Endothelial cell of umbilical vein (primary cell): Measurements from ENCODE around the gene RPS6KA5. TPM values are rescaled to one million over a fixed set of nuclear protein-coding genes. Genes with fewer than 3 reads are reported as not detected.

Source experiments
- BruUV-seq: library from RNA; stranded (reverse); fragments of 400-500 nt; replicated peaks from 2 replicates; lab custom pipeline; 2021; lab: Mats Ljungman, UMichigan
- CTCF ChIA-PET: fragments of 300-600, 350-600 bp; sonication (Branson Sonifier 250); formaldehyde crosslinking; loops from one replicate; lab custom pipeline; 2021; ENCODE audit warnings: antibody characterized with exemption, inconsistent platforms; lab: Charles Lee
- POLR2A ChIA-PET: fragments of 300-600, 350-600 bp; sonication (Branson Sonifier 250); formaldehyde crosslinking; loops from one replicate; lab custom pipeline; 2021; ENCODE audit warnings: antibody characterized with exemption, inconsistent platforms; lab: Charles Lee
- DNase-seq: peaks from one replicate; pipeline ENCODE4 v3.0.0-alpha.2; 2011; ENCODE audit warnings: low read depth, low spot score
- FAIRE-seq: peaks from 2 replicates; lab custom pipeline; 2011; peaks lifted over from hg19 to GRCh38; lab: Jason Lieb, UNC
- H2AFZ ChIP-seq: 2 replicates; pipeline ENCODE4 v1.6.0; 2012; ENCODE audit warnings: low read depth, low read length, control low read depth, inconsistent platforms
- H3K27ac ChIP-seq: 2 replicates; pipeline ENCODE4 v1.5.1; 2011; ENCODE audit warnings: low read depth, mild to moderate bottlenecking, control low read depth, low read length, moderate library complexity; ENCODE audit not compliant: insufficient read depth
- H3K27me3 ChIP-seq, 2 experiments: 2 replicates each; pipeline versions ENCODE4 v1.6.0 to v1.6.1; 2011; ENCODE audit warnings: low read length in 2 of 2, mixed read lengths in 1 of 2; ENCODE audit not compliant: control insufficient read depth in 2 of 2, insufficient read depth in 2 of 2
- H3K36me3 ChIP-seq, 2 experiments: 2 replicates in 1 of 2; 3 replicates in 1 of 2; pipeline ENCODE4 v1.5.1; 2011; ENCODE audit warnings: low read length in 2 of 2, mild to moderate bottlenecking in 1 of 2, moderate library complexity in 1 of 2; ENCODE audit not compliant: control insufficient read depth in 2 of 2, insufficient read depth in 2 of 2; ENCODE audit errors: extremely low read depth in 1 of 2
- H3K4me1 ChIP-seq: 3 replicates; pipeline ENCODE4 v1.5.1; 2011; ENCODE audit warnings: mild to moderate bottlenecking, low read length; ENCODE audit not compliant: control insufficient read depth, insufficient read depth; ENCODE audit errors: extremely low read depth
- H3K4me2 ChIP-seq: 2 replicates; pipeline ENCODE4 v1.6.1; 2011; ENCODE audit warnings: low read length, control low read depth, mixed read lengths; ENCODE audit not compliant: insufficient read depth
- H3K4me3 ChIP-seq, 3 experiments: fragments of 200-600 bp in 1 of 3; sonication (generic), shearing (Covaris generic) in 1 of 3; replicated peaks in 1 of 3; 2 replicates each; pipeline ENCODE4 v1.5.1; 2011 to 2016; ENCODE audit warnings: control low read depth in 3 of 3, low read length in 3 of 3, mild to moderate bottlenecking in 2 of 3, inconsistent platforms in 1 of 3, low read depth in 1 of 3, moderate library complexity in 1 of 3; ENCODE audit not compliant: insufficient read depth in 1 of 3
- H3K79me2 ChIP-seq: 2 replicates; pipeline ENCODE4 v1.6.0; 2012; ENCODE audit warnings: low read length, inconsistent platforms; ENCODE audit not compliant: control insufficient read depth, insufficient read depth
- H3K9ac ChIP-seq: replicated peaks from 2 replicates; pipeline ENCODE3; 2011; ENCODE audit warnings: low read length, control low read depth; ENCODE audit not compliant: insufficient read depth; ENCODE audit errors: extremely low read depth
- H3K9me1 ChIP-seq: replicated peaks from 3 replicates; pipeline ENCODE4 v1.6.0; 2011; ENCODE audit warnings: mild to moderate bottlenecking, low read length; ENCODE audit not compliant: control insufficient read depth, insufficient read depth; ENCODE audit errors: extremely low read depth
- H3K9me3 ChIP-seq: replicated peaks from 2 replicates; pipeline ENCODE4 v1.5.1; 2012; ENCODE audit warnings: low read length, inconsistent platforms; ENCODE audit not compliant: control insufficient read depth, insufficient read depth
- H4K20me1 ChIP-seq: replicated peaks from 2 replicates; pipeline ENCODE3; 2011; ENCODE audit warnings: mild to moderate bottlenecking, low read length; ENCODE audit not compliant: control insufficient read depth, insufficient read depth; ENCODE audit errors: extremely low read depth
- CTCF ChIP-seq, 2 donors: IDR thresholded peaks; 1 replicate in 1 of 2; 2 replicates in 1 of 2; pipeline ENCODE4 v1.5.1; 2011; ENCODE audit warnings: low read length in 2 of 2, mild to moderate bottlenecking in 2 of 2, moderate library complexity in 2 of 2, control low read depth in 1 of 2, inconsistent platforms in 1 of 2, low read depth in 1 of 2; ENCODE audit not compliant: insufficient read depth in 1 of 2; ENCODE audit errors: extremely low read depth in 1 of 2
- EZH2 ChIP-seq: IDR thresholded peaks from 2 replicates; pipeline ENCODE4 v1.6.1; 2012; ENCODE audit warnings: borderline replicate concordance, low read depth, mild to moderate bottlenecking, moderate library complexity, low read length, inconsistent platforms; ENCODE audit not compliant: severe bottlenecking
- FOS ChIP-seq: IDR thresholded peaks from 2 replicates; pipeline ENCODE4 v1.6.1; 2011; ENCODE audit warnings: mild to moderate bottlenecking, low read length, moderate library complexity, borderline replicate concordance; ENCODE audit not compliant: insufficient read depth
- GATA2 ChIP-seq: IDR thresholded peaks from 2 replicates; pipeline ENCODE4 v1.7.0; 2011; ENCODE audit warnings: low read depth, mild to moderate bottlenecking, moderate library complexity, mixed read lengths, low read length; ENCODE audit not compliant: insufficient read length, insufficient read depth
- JUN ChIP-seq: IDR thresholded peaks from 2 replicates; pipeline ENCODE4 v1.6.1; 2011; ENCODE audit warnings: borderline replicate concordance, low read depth; ENCODE audit not compliant: insufficient read length, insufficient read depth
- MAX ChIP-seq: IDR thresholded peaks from 2 replicates; pipeline ENCODE4 v1.6.1; 2011; ENCODE audit not compliant: insufficient read depth, insufficient read length
- MYC ChIP-seq: IDR thresholded peaks from one replicate; pipeline ENCODE4 v1.6.1; 2011; ENCODE audit warnings: mild to moderate bottlenecking, low read depth, low read length
- POLR2A ChIP-seq: IDR thresholded peaks from 2 replicates; pipeline ENCODE4 v1.6.1; 2012; ENCODE audit warnings: low read depth, mild to moderate bottlenecking, control low read depth, low read length
- POLR2AphosphoS5 ChIP-seq: IDR thresholded peaks from 2 replicates; pipeline ENCODE4 v1.6.1; 2012; ENCODE audit warnings: low read depth, mild to moderate bottlenecking, control low read depth, low read length, moderate library complexity; ENCODE audit not compliant: insufficient read depth
- dilution Hi-C: fragments of 300-500 bp; cut with MboI; formaldehyde crosslinking; loops from one replicate; pipeline ENCODE4 v1.15.0; 2019; ENCODE audit warnings: low sequenced_read_pairs; ENCODE audit not compliant: extremely low pct_ligation_motif_present
- intact Hi-C: fragments of 100-400 bp; cut with micrococcal nuclease; formaldehyde crosslinking; loops from one replicate; pipeline ENCODE4 v1.10.0; 2022
- polyA plus RNA-seq, 4 experiments: library from polyadenylated mRNA; depleted of rRNA in 3 of 4; stranded (reverse) in 3 of 4; unstranded in 1 of 4; fragments of >200 nt; gene quantifications; 2 replicates each; pipeline versions ENCODE4 v1.2.1 to v1.2.3, GENCODE V29; 2011 to 2012; ENCODE audit warnings: missing spikeins in 1 of 4
- total RNA-seq: library from RNA; stranded (reverse); gene quantifications from 2 replicates; pipeline ENCODE4 v1.2.3, GENCODE V29; 2021

RPS6KA5 gene
- total and polyA plus RNA-seq, 2 donors (not counting 3 experiments of a cell fraction or from before 2014, with no cell fraction given) = 2.9 to 5.4 TPM

- DNase-seq (no peak), FAIRE-seq (no peak)
- Histone ChIP-seq H4K20me1 (no peaks in the 10 kb centered on the region), H3K27ac (no peak overlapping the region), H3K4me1 (no peaks in the 10 kb centered on the region), H3K79me2 (no peaks in the 10 kb centered on the region), H3K27me3 (no peaks in the 10 kb centered on the region), H3K4me3 (no peak overlapping the region), H3K4me2 (no peak overlapping the region), H3K36me3 (no peaks in the 10 kb centered on the region), H3K9me1 (no peaks in the 10 kb centered on the region), H2AFZ (no peak overlapping the region), H3K9me3 (no peaks in the 10 kb centered on the region), H3K9ac (no peak overlapping the region)
- intact Hi-C loops = no loop called here
- ChIA-PET POLR2A (no interaction called here), CTCF (interaction anchor here (4.2 kb wide), 1 partner anchor 266 kb away, joined by 23 read pairs; no protein-coding TSS in a partner anchor)
- TF ChIP-seq POLR2AphosphoS5 (no peak), JUN (no peak), EZH2 (no peak), MYC (no peak), FOS (no peak), GATA2 (no peak), CTCF (IDR thresholded peaks at IDR 0.05; ENCODE audit: extremely low read depth in 1 of 2, insufficient read depth in 1 of 2, low read depth in 1 of 2, low read length in 2 of 2) (no peak), MAX (no peak), POLR2A (no peak)
- BruUV-seq = no TSS peak
- dilution Hi-C loops = loop anchor here (10.0 to 25.0 kb wide), 2 partner anchors 258 to 380 kb away; no protein-coding TSS in a partner anchor
Measured at GRCh38 chr14:90907178-90907577, 153.3 kb downstream of the RPS6KA5 start.
